MM.1S (cell line): ENCODE results near the gene TIAM1.

Source experiments
- DNase-seq: peaks from one replicate; pipeline ENCODE4 v3.0.0-alpha.2; 2015
- H2AFZ ChIP-seq: fragments of 300-600 bp; sonication (generic); 2 replicates; pipeline ENCODE4 v1.6.0; 2016; ENCODE audit warnings: antibody characterized with exemption, low read length
- H3F3A ChIP-seq: fragments of 300-600 bp; sonication (generic); 2 replicates; pipeline ENCODE4 v1.6.1; 2016; ENCODE audit warnings: mild to moderate bottlenecking, antibody characterized with exemption, low read length, moderate library complexity, mixed read lengths; ENCODE audit not compliant: insufficient read depth
- H3K27ac ChIP-seq: fragments of 300-600 bp; sonication (generic); 2 replicates; pipeline ENCODE4 v1.5.1; 2016; ENCODE audit warnings: mild to moderate bottlenecking, low read length
- H3K27me3 ChIP-seq: fragments of 300-600 bp; sonication (generic); replicated peaks from 2 replicates; pipeline ENCODE4 v1.6.0; 2016; ENCODE audit warnings: low read length; ENCODE audit not compliant: insufficient read depth
- H3K36me3 ChIP-seq: fragments of 300-600 bp; sonication (generic); replicated peaks from 2 replicates; pipeline ENCODE4 v1.6.1; 2016; ENCODE audit warnings: mild to moderate bottlenecking, low read length, mixed read lengths; ENCODE audit not compliant: insufficient read depth
- H3K4me1 ChIP-seq: fragments of 300-600 bp; sonication (generic); 2 replicates; pipeline ENCODE4 v1.6.1; 2016; ENCODE audit warnings: low read length, mixed read lengths
- H3K4me2 ChIP-seq: fragments of 300-600 bp; sonication (generic); 2 replicates; pipeline ENCODE4 v1.6.0; 2016; ENCODE audit warnings: low read depth, low read length
- H3K4me3 ChIP-seq: fragments of 300-600 bp; sonication (generic); 2 replicates; pipeline ENCODE4 v1.5.1; 2016; ENCODE audit warnings: low read length, mixed read lengths
- H3K79me2 ChIP-seq: fragments of 300-600 bp; sonication (generic); 2 replicates; pipeline ENCODE4 v1.6.1; 2016; ENCODE audit warnings: mixed run types, low read length, mixed read lengths
- H3K9ac ChIP-seq: fragments of 300-600 bp; sonication (generic); 2 replicates; pipeline ENCODE4 v1.6.1; 2016; ENCODE audit warnings: low read length, mixed read lengths
- H3K9me2 ChIP-seq: fragments of 300-600 bp; sonication (generic); replicated peaks from 2 replicates; pipeline ENCODE4 v1.6.1; 2016; ENCODE audit warnings: mild to moderate bottlenecking, low read length, mixed read lengths; ENCODE audit not compliant: insufficient read depth
- H3K9me3 ChIP-seq: fragments of 300-600 bp; sonication (generic); replicated peaks from 2 replicates; pipeline ENCODE4 v1.6.1; 2016; ENCODE audit warnings: mild to moderate bottlenecking, low read length, mixed read lengths; ENCODE audit not compliant: insufficient read depth
- H4K20me1 ChIP-seq: fragments of 300-600 bp; sonication (generic); 2 replicates; pipeline ENCODE4 v1.6.1; 2016; ENCODE audit warnings: mild to moderate bottlenecking, low read length, moderate library complexity, mixed read lengths; ENCODE audit not compliant: insufficient read depth
- EZH2 ChIP-seq: fragments of 300-600 bp; sonication (generic); optimal IDR thresholded peaks from 2 replicates; pipeline ENCODE3; 2017; ENCODE audit warnings: low read depth, mild to moderate bottlenecking, antibody characterized with exemption, low read length, mixed read lengths
- EZH2phosphoT487 ChIP-seq: fragments of 300-600 bp; sonication (generic); IDR thresholded peaks from 2 replicates; pipeline ENCODE4 v1.6.1; 2018; ENCODE audit warnings: antibody characterized with exemption, low read length
- TF ChIP-seq, protein P1 (sequence below): fragments of 300-600 bp; sonication (generic); IDR thresholded peaks from 2 replicates; pipeline ENCODE4 v1.5.1; 2016; ENCODE audit warnings: antibody characterized with exemption, low read length, mixed read lengths

TIAM1 gene

DNA sequence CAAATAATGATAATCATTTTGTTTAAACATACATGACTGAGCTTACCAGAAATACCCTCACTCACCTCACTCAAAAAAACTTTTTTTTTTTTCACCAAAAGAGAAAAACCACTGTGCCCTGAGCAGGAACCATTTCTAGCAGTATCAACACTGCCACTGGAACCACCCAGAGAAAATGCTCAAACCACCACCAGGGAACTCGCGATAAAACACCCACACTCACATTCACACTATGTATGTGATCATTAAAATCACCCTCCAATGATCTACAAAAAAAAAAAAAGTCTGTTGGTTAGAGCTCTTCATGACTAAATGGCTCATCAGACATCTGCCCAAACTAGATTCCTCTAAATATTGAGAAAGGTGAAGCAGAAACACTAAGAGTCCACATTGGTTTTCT is 11.5 kb downstream of the TIAM1 start:
- H3K4me3 ChIP-seq, result no peak overlapping the region
- H3K27me3 ChIP-seq, result no peaks in the 10 kb centered on the region
- no peak overlapping the region for H3K4me2 ChIP-seq
- no peaks in the 10 kb centered on the region for H3K9me2 ChIP-seq
- no peak overlapping the region for H3K27ac ChIP-seq
- no peak overlapping the region for H2AFZ ChIP-seq
- no peaks in the 10 kb centered on the region for H3F3A ChIP-seq
- no peak overlapping the region for H3K9ac ChIP-seq
- H3K9me3 ChIP-seq, result no peaks in the 10 kb centered on the region
- H4K20me1 ChIP-seq, result no peaks in the 10 kb centered on the region
- H3K79me2 ChIP-seq, result peaks cover 11% of the 10 kb centered on the region; the same call in 1 of the 2 replicates
- no peaks in the 10 kb centered on the region for H3K4me1 ChIP-seq
- TF ChIP-seq EZH2, result no peak
- no peak for TF ChIP-seq EZH2phosphoT487
- H3K36me3 ChIP-seq, result no peaks in the 10 kb centered on the region
- no peak for DNase-seq

DNA sequence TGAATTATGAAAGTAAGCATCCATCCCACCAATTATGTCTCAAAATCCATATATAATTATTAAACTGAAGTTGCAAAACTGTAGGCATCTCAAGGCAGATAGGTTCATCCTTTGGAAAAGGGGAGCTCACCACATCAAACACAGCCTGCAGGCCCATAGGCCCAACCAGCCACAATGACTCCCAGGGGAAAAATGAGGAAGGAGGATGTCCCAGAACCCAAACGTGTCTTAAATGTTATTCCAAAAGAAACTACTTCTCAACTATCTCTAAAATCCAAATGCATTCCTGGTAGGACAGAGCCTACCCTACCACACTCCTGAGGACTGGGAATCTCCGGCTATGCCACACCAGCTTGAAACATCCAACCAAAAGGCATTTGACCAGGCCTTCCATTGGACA is 12.8 kb downstream of the TIAM1 start:
- no peaks in the 10 kb centered on the region for H3K36me3 ChIP-seq

DNA sequence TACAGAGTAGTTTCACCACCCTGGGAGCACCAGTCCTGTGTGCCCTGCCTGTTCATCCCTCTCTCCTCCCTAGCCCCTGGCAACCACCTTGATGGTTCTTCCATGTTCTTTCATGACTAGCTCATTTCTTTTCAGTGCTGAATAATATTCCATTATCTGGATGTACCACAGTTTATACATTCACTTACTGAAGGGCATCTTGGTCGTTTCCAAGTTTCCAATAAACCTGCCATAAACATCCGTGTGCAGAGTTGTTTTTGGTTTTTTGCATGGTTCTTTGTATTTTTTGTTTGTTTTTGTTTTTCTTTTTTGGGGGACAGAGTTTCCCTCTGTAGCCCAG is 13.9 kb downstream of the TIAM1 start:
- H3K4me3 ChIP-seq, result no peak overlapping the region
- H3K4me2 ChIP-seq, result no peak overlapping the region
- no peak for DNase-seq
- no peaks in the 10 kb centered on the region for H3K27me3 ChIP-seq
- no peaks in the 10 kb centered on the region; the same call in 1 of the 2 replicates for H3F3A ChIP-seq
- TF ChIP-seq, protein P1, sequence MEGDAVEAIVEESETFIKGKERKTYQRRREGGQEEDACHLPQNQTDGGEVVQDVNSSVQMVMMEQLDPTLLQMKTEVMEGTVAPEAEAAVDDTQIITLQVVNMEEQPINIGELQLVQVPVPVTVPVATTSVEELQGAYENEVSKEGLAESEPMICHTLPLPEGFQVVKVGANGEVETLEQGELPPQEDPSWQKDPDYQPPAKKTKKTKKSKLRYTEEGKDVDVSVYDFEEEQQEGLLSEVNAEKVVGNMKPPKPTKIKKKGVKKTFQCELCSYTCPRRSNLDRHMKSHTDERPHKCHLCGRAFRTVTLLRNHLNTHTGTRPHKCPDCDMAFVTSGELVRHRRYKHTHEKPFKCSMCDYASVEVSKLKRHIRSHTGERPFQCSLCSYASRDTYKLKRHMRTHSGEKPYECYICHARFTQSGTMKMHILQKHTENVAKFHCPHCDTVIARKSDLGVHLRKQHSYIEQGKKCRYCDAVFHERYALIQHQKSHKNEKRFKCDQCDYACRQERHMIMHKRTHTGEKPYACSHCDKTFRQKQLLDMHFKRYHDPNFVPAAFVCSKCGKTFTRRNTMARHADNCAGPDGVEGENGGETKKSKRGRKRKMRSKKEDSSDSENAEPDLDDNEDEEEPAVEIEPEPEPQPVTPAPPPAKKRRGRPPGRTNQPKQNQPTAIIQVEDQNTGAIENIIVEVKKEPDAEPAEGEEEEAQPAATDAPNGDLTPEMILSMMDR, result no peak
- TF ChIP-seq EZH2phosphoT487, result no peak
- TF ChIP-seq EZH2, result no peak
- H3K36me3 ChIP-seq, result no peaks in the 10 kb centered on the region
- no peak overlapping the region for H2AFZ ChIP-seq
- no peaks in the 10 kb centered on the region for H3K9me2 ChIP-seq
- no peaks in the 10 kb centered on the region for H3K4me1 ChIP-seq
- no peaks in the 10 kb centered on the region for H3K9me3 ChIP-seq
- H3K79me2 ChIP-seq, result peaks cover 16% of the 10 kb centered on the region; the same call in 1 of the 2 replicates
- H3K9ac ChIP-seq, result no peak overlapping the region
- no peak overlapping the region for H3K27ac ChIP-seq
- no peaks in the 10 kb centered on the region for H4K20me1 ChIP-seq

More for the DNA sequence above, 12.8 kb downstream of the TIAM1 start:
- Histone ChIP-seq H3K79me2 (peaks cover 11% of the 10 kb centered on the region; the same call in 1 of the 2 replicates), H3K27ac (no peak overlapping the region), H4K20me1 (no peaks in the 10 kb centered on the region), H3F3A (no peaks in the 10 kb centered on the region; the same call in 1 of the 2 replicates), H3K27me3 (no peaks in the 10 kb centered on the region), H3K4me1 (no peaks in the 10 kb centered on the region), H3K4me3 (no peak overlapping the region), H3K9ac (no peak overlapping the region), H2AFZ (no peak overlapping the region), H3K9me3 (no peaks in the 10 kb centered on the region), H3K9me2 (no peaks in the 10 kb centered on the region), H3K4me2 (no peak overlapping the region)
- DNase-seq, result no peak
- TF ChIP-seq EZH2, result no peak
- no peak for TF ChIP-seq EZH2phosphoT487
- TF ChIP-seq, protein P1, result no peak

DNA sequence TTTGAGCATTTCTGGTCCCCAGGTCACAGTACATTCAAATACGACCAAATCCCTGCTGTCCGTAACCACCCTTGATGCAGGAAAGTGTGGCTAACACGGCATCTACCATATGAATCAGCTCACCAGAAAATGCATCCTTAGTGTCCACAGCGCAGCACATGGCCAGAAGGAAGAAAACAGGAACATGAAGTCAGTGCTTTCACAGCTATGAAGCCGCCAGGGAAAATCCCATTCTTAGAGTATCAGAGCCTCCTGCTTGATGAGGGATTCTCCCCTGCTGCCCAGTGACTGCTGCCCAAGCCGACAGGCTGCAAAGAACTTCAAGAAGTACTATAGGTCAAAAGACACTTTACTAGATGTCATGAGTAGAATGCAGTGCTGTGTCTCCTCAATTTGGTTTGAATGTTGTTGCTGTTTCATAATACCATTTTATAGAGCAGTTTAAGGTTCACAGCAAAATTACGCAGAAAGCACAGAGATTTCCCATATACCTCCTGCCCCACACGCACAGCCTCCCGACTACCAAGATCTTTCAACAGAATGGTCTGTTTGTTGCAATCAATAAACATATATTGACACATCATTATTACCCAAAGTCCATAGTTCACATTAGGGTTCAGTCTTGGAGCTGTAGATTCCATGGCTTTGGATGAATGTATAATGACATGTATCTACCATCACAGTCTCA is 14.5 kb downstream of the TIAM1 start:
- H3K9me2 ChIP-seq, result no peaks in the 10 kb centered on the region
- no peak overlapping the region for H3K4me2 ChIP-seq
- H3K9me3 ChIP-seq, result no peaks in the 10 kb centered on the region
- TF ChIP-seq EZH2phosphoT487, result no peak
- no peak for TF ChIP-seq EZH2
- TF ChIP-seq, protein P1, result no peak
- no peaks in the 10 kb centered on the region for H3K27me3 ChIP-seq
- H3F3A ChIP-seq, result no peaks in the 10 kb centered on the region; the same call in 1 of the 2 replicates
- no peaks in the 10 kb centered on the region for H3K4me1 ChIP-seq
- H3K9ac ChIP-seq, result no peak overlapping the region
- no peak overlapping the region for H3K27ac ChIP-seq
- no peak overlapping the region for H3K4me3 ChIP-seq
- peaks cover 16% of the 10 kb centered on the region; the same call in 1 of the 2 replicates for H3K79me2 ChIP-seq
- no peaks in the 10 kb centered on the region for H4K20me1 ChIP-seq
- no peaks in the 10 kb centered on the region for H3K36me3 ChIP-seq
- H2AFZ ChIP-seq, result no peak overlapping the region
- no peak for DNase-seq
